Measurements from ENCODE around the gene MBNL3.

MBNL3 gene

GRCh38 chrX:132508834-132509233, 20.0 kb upstream of the MBNL3 start:
- no peak overlapping the region for H3K4me3 ChIP-seq (ENCODE audit: low read depth, low read length)
- TF ChIP-seq, protein P1, sequence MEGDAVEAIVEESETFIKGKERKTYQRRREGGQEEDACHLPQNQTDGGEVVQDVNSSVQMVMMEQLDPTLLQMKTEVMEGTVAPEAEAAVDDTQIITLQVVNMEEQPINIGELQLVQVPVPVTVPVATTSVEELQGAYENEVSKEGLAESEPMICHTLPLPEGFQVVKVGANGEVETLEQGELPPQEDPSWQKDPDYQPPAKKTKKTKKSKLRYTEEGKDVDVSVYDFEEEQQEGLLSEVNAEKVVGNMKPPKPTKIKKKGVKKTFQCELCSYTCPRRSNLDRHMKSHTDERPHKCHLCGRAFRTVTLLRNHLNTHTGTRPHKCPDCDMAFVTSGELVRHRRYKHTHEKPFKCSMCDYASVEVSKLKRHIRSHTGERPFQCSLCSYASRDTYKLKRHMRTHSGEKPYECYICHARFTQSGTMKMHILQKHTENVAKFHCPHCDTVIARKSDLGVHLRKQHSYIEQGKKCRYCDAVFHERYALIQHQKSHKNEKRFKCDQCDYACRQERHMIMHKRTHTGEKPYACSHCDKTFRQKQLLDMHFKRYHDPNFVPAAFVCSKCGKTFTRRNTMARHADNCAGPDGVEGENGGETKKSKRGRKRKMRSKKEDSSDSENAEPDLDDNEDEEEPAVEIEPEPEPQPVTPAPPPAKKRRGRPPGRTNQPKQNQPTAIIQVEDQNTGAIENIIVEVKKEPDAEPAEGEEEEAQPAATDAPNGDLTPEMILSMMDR (IDR thresholded peaks at IDR 0.05; ENCODE audit: low read depth, low read length), result no peak

DNA sequence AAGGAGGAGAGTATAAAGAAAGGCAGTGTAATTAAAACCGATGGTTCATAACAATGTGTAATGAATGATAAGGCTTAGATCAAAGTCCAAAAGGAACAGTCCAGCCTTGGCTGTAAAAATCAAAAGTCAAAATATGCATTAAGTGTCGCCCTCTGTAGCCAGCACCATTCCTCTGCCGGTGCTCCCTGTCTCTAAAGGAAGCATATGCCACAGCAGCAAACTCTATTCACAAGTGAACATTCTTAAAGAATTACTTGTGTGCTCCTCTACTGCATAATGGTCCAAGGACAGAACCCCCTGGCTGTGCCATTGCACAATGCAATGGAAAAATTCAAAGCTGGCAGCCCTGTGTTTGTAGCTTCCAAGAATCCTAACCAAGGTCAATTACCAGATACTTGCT, 16.3 kb upstream of the MBNL3 start:
- H3K4me3 ChIP-seq (ENCODE audit: low read depth, low read length), result no peak overlapping the region
- TF ChIP-seq, protein P1 (IDR thresholded peaks at IDR 0.05; ENCODE audit: low read depth, low read length), result no peak

- TF ChIP-seq, protein P1 (IDR thresholded peaks at IDR 0.05; ENCODE audit: low read depth, low read length), result no peak
- H3K4me3 ChIP-seq (ENCODE audit: low read depth, low read length), result no peak overlapping the region
These were observed 15.6 kb upstream of the MBNL3 start for GRCh38 chrX:132504417-132504816.

DNA sequence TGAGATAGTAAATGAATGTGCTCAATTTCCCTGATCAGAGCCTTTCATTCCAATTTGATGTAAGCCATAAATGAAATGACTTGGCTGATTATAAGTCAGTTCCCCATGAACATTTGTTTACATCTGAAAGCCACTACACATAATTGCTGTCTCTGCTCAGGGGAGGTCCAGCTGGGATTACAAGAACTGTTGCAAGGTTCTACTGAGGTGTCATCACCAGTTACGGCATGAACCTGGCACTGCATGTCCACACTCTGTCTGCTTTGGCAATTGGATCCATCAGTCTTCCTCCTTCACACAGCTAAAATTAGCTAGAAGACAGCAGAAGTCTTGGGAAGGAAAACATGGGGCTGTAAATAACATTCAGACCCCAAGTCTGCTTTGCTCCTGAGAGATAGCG, 12.8 kb upstream of the MBNL3 start:
- no peak overlapping the region for H3K4me3 ChIP-seq (ENCODE audit: low read depth, low read length)
- TF ChIP-seq, protein P1 (IDR thresholded peaks at IDR 0.05; ENCODE audit: low read depth, low read length), result no peak

GRCh38 chrX:132497432-132497831, 8.6 kb upstream of the MBNL3 start:
- TF ChIP-seq, protein P1 (IDR thresholded peaks at IDR 0.05; ENCODE audit: low read depth, low read length), result no peak

GRCh38 chrX:132493095-132493494, 4.3 kb upstream of the MBNL3 start:
- no peak overlapping the region for H3K4me3 ChIP-seq (ENCODE audit: low read depth, low read length)
- TF ChIP-seq, protein P1 (IDR thresholded peaks at IDR 0.05; ENCODE audit: low read depth, low read length), result no peak

More at GRCh38 chrX:132497432-132497831, 8.6 kb upstream of the MBNL3 start:
- no peak overlapping the region for H3K4me3 ChIP-seq (ENCODE audit: low read depth, low read length)

- TF ChIP-seq, protein P1 (IDR thresholded peaks at IDR 0.05; ENCODE audit: low read depth, low read length), result no peak
- H3K4me3 ChIP-seq (ENCODE audit: low read depth, low read length), result no peak overlapping the region
These were observed 2.4 kb upstream of the MBNL3 start for GRCh38 chrX:132491191-132491590.
